ENCODE measurements around the gene LHCGR.
A peak's percentile ranks its signal among the peaks of the same experiment; 100 is the strongest.
"Not testable (repeated sequence)": the region's sequence is repeated elsewhere in the genome, so short reads cannot be mapped to it uniquely, and the experiment has no call there.

LHCGR gene

DNA sequence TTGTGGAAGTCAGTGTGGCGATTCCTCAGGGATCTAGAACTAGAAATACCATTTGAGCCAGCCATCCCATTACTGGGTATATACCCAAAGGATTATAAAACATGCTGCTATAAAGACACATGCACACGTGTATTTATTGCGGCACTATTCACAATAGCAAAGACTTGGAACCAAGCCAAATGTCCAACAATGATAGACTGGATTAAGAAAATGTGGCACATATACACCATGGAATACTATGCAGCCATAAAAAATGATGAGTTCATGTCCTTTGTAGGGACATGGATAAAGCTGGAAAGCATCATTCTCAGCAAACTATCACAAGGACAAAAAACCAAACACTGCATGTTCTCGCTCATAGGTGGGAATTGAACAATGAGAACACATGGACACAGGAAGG lies 16.3 kb downstream of the LHCGR start:
- not testable (repeated sequence) for DNase-seq

DNA sequence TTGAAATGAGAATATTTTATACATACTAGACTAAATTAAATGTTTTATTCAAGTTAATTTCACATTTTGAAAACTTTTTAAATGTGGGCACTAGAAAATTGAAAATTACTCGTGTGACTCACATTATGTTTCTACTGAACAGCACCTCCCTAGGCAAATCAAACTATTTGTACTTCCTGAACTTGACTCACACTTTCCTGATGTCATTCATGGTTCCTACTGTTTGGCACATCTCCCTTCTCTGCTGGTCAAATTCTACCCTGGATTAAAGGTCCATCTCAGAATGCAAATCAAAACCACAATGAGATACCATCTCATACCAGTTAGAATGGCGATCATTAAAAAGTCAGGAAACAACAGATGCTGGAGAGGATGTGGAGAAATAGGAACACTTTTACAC lies 16.7 kb downstream of the LHCGR start:
- DNase-seq: peak; percentile 79

GRCh38 chr2:48736251-48736650 lies 19.3 kb downstream of the LHCGR start:
- DNase-seq: no peak

DNA sequence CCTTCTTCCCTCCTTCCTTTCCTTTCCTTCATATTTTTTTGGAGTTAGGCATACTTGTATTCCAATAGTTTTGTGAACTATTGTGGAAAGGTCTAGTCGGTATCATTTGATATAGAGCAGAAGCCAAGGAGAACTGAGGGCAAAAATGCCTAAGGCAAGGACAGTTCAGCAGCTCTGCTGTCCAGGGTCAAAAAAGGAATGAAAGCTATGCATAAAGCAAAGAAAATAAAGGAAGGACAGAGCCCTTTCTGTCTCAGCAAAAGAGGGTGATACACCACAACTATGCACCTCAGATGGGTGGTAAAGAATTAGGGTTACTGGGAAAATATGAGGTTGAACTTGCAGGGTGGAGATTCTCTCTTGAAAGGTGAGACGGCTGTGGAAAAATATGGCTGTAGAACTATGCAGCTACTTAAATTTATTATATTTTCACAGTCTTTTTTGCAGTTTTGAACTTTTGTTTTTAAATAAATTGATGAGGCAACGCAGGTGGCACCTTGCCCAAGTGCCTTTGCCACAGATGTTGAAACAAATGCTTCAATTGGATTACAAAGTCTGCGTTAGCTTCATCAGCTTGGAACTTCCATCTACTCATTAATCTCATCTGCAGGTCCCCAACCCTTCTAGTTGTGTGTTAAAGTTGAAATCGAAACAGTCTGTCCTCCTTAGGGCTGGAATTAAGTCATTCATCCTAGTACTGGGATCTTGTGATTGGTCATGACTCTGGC lies 20.8 kb downstream of the LHCGR start:
- DNase-seq: no peak

DNA sequence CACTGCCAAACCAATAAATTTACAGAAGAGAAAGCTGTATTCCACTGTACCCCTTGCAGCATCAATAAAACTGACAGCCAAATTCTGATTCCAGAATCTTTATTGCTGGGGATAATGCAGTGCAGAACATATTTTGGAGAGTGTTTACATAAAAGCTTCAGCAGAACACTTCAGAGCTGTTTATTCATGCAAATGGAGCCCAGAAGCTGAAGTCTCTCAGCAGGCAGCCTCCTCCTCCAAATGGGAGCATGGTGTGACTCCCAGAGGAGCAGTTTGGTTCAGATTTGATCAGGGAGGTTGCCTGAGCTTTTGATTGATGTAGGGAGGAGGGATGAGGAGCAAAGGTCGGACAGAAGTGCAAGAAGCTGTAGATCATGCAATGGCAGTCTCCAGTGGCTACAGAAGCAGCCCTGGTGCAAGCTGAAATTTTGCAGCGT lies 22.4 kb downstream of the LHCGR start:
- no peak for DNase-seq

DNA sequence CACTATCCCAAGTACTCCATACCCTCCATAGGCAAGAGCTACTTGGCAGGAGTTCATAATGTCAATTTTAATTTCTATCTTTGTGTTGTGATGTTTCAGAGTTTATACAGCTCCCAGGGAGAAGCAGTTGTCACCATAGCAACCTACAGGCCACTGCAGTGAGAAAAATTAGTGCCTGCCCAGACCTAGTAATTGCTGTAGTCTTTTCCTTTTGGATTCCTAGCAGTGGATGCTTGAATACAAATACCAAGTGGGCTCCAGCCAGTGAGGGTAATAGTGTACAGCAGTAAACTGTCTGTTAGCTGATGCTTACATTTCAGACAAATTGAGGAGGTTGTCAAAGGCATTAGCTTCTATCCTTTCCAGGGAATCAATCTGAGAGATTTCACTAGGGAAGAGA lies 26.7 kb downstream of the LHCGR start:
- no peak for DNase-seq

- DNase-seq: no peak
Measured at GRCh38 chr2:48728295-48728694, 27.2 kb downstream of the LHCGR start.

DNA sequence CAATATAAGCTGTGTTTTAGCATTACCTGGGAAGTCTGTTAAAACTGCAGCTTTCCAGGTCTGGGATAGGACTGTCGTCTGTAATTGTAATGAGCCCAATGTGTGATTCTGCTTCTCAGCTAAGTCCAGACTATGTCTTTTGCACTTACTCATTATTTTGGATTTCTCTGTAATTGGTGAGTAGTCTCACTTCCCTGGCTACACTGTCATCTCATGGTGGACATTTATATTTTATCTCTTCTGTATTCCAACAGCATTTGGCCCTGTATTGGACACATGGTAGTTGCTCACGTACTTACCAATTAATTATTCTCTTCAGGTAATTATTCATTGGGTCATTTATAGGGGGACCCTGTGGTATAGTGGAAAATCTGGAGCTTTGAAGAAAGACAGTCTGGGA lies 28.0 kb downstream of the LHCGR start:
- DNase-seq: no peak

GRCh38 chr2:48725696-48726494 lies 29.6 kb downstream of the LHCGR start:
- DNase-seq: peak; percentile 50

GRCh38 chr2:48724278-48724677 lies 31.2 kb downstream of the LHCGR start:
- DNase-seq: no peak

DNA sequence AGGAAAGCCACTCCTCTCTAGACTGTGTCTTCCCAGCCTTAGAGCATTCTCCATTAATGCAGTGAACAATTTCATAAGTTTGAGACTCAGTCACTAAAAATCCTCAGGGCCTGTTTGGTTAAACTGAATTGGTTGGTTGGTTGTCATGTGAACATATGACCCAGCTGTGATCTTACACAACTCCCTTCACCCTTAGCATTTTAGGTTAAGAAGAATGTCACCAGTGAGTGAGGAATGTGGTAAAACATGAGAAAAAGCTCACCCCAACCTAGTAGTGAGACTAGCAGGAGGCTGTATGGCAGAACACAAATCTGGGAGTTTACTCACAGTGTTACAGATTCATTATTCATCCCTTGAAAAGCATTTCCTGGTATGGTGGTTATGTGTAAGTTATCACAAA lies 32.4 kb downstream of the LHCGR start:
- DNase-seq: peak; percentile 93

DNA sequence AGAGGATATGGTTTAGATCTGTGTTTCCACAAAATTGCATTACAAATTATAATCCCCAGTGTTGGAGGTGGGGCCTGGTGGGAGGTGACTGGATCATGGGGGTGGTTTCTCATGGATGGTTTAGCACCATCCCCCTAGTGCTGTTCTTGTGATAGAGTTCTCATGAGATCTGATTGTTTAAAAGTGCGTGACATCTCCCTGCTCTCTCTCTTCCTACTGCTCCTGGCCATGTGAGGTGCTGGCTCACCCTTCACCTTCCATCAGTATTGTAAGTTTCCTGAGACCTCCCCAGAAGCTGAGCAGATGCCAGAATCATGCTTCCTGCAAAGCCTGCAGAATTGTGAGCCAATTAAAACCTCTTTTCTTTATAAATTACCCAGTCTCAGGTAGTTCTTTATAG lies 33.1 kb downstream of the LHCGR start:
- DNase-seq: peak; percentile 33

DNA sequence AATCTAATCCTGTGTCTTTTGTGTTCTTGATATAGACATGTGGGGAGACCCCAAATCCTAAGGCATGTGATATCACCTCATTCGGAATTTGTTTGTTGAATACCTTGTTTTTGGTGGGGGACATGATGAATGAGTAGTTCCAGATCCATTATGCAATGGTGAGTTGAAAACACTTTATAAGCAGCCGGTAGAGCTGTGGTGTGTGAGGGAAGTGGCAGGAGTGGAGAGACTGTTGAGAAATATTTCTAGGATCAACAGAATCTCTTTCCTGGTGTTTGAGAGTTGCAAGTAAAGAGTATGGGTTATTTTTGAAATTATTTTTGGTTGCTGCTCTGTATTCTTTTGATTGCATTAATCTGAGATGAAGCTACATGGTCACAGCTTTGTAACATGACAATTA lies 34.4 kb downstream of the LHCGR start:
- peak; percentile 35 for DNase-seq

DNA sequence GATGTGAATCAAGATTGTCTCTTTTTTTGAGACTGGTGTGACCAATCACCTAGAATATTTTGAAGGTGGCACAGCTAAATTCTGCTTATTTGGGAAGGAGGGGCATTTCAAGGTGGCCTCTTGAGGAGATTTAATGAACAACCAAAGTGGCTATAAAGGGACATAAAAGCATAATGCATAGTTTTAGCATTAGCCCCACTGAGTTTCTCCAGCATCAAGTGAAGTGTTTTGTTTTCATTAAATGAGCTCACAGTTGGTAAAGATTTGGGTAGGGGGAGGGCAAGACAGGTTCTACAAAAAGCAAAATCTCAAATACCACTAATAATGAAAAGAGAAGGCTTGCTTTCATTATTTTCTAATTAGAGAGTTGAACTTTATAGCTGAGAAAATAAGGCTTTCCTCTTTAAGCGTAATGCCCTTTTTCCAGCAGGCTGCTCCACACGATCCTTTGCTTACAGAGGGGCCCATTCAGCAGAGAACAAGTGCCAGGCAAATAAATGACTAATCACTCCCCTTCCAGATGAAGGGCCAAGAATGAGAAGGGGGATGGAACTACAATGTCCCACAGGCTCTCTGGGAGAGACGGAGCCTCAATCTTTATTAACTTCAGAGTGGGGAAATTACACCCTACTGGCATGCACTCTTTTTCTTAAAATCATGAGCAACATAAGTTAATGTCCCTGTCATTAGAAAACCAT lies 35.9 kb downstream of the LHCGR start:
- DNase-seq: peak; percentile 37

GRCh38 chr2:48717846-48718245 lies 37.7 kb downstream of the LHCGR start:
- DNase-seq: no peak

- DNase-seq: no peak
Measured at GRCh38 chr2:48715956-48716355, 39.6 kb downstream of the LHCGR start.

DNA sequence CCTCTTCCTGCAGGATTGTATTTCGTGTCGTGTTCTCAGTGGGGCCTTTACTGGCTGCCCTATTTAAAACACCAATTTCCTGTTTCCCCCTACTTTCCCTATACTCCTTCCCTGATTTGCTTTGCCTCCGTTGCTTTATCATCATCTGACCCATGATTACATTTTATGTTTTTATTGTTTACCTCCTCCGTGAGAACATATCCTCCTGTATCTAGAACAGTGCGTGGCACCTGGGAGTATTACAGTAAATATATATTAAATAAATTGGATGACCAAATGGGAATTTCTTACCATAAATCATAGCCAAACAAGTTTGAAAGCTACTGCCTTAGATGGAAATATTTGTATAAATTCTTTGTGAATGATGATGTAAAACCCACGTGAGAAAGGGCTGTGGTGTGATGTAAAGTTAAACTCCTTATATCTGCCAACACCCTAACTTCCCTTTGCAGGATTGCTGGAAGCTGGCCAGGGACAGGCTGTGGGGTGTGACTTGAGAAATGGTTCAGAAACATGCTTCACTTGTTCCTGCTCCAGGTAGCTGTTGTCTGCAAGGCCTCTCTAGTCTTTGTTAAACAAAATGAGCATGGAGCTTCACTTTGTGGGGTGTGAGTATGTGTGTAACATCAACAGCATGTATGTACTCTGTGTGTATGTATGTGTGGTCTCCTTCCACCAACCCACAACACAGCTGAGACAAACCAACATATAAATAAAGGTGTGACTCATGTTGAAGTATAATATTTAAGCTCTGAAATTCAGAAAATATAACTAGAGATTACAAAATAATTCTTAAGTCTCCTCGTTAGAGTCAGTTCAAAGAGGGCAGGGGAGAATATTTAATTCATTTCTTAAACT lies 40.3 kb downstream of the LHCGR start:
- peak; percentile 79 for DNase-seq

GRCh38 chr2:48714245-48714644 lies 41.3 kb downstream of the LHCGR start:
- peak; percentile 48 for DNase-seq

DNA sequence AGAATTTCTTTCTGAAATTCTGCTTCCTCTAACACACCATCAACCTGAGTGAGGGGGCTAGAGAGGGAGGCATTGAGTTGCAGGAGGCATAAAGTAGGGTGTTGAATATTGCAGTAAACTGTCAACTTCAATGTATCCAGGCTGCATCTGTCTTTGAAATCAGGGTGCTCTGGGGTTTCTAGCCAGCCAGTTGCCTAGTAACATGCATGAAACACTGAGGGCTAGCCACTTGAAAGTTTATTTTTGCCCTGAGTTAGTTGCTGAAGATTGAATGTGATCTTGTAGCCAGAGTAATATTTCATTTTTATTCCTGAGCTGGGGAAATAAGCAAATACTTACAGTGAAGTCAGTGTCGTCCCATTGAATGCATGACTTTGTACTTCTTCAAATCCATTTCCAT lies 41.9 kb downstream of the LHCGR start:
- no peak for DNase-seq

GRCh38 chr2:48712151-48712550 lies 43.4 kb downstream of the LHCGR start:
- DNase-seq: peak; percentile 34

DNA sequence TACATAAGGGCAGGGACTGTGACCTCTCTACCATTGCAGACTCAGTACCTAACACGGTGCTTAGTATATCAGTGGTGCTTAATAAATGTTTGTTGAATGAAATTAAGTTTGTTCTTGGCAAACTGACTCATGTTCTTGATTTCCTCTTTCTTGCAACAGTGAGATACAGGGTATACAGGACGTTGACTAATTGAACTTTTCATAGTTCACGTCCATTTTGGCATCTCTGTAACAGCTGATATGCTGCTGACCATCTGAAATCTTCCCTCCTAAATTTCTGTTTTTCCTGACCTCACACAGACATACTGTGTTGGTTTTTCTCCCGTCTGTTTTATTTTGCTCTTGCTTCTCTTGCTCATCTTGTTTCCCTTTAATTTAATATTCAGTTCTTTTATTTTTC lies 44.2 kb downstream of the LHCGR start:
- peak; percentile 31 for DNase-seq

GRCh38 chr2:48709096-48710034 lies 46.2 kb downstream of the LHCGR start:
- DNase-seq: no peak

All from HCEC 1CT (cell line).